Activated CD4-positive, alpha-beta memory T cell treated with anti-CD3 and anti-CD28 coated beads, Interleukin-2, amount 10 ng/mL, durations not matched to agents 7 days and 5 days (primary cell): ENCODE results near the gene SERBP1. TPM values are rescaled to one million over a fixed set of nuclear protein-coding genes. Genes with fewer than 3 reads are reported as not detected.

Experiments
- CTCF ChIA-PET: fragments of 350-600 bp; sonication (Branson Sonifier 250); formaldehyde crosslinking; loops from one replicate; lab custom pipeline; 2021; ENCODE audit warnings: antibody characterized with exemption, inconsistent platforms; lab: Charles Lee
- POLR2A ChIA-PET: fragments of 350-600 bp; sonication (Branson Sonifier 250); formaldehyde crosslinking; loops from one replicate; lab custom pipeline; 2021; ENCODE audit warnings: antibody characterized with exemption; lab: Charles Lee
- DNase-seq: peaks from one replicate; pipeline ENCODE4 v3.0.0-alpha.2; 2020
- H3K27ac Mint-ChIP-seq: one replicate; pipeline ENCODE4 v1.8.0; 2021; ENCODE audit warnings: mild to moderate bottlenecking, mixed read lengths
- H3K27me3 Mint-ChIP-seq: one replicate; pipeline ENCODE4 v1.8.0; 2021; ENCODE audit warnings: mixed read lengths
- H3K36me3 Mint-ChIP-seq: one replicate; pipeline ENCODE4 v1.8.0; 2021; ENCODE audit warnings: low read depth, mixed read lengths
- H3K4me1 Mint-ChIP-seq: one replicate; pipeline ENCODE4 v1.8.0; 2021; ENCODE audit warnings: mixed read lengths
- H3K4me3 Mint-ChIP-seq: one replicate; pipeline ENCODE4 v1.8.0; 2021; ENCODE audit warnings: mild to moderate bottlenecking, mixed read lengths
- H3K9me3 Mint-ChIP-seq: one replicate; pipeline ENCODE4 v1.8.0; 2021; ENCODE audit warnings: mixed read lengths
- total RNA-seq, 2 experiments: library from RNA; stranded (reverse); gene quantifications; one replicate each; pipeline ENCODE4 v1.2.3, GENCODE V29; 2021

SERBP1 gene
- total RNA-seq, 2 experiments from 2014 or later: 213 to 219 TPM

GRCh38 chr1:67371681-67372080 lies 58.5 kb downstream of the SERBP1 start:
- H3K9me3 Mint-ChIP-seq: no peaks in the 10 kb centered on the region
- CTCF ChIA-PET: no interaction called here
- H3K4me3 Mint-ChIP-seq: no peak overlapping the region
- H3K27ac Mint-ChIP-seq: no peak overlapping the region
- no peaks in the 10 kb centered on the region for H3K27me3 Mint-ChIP-seq
- POLR2A ChIA-PET: no interaction called here
- H3K4me1 Mint-ChIP-seq: peaks cover 10% of the 10 kb centered on the region
- no peak for DNase-seq
- peaks cover 83% of the 10 kb centered on the region for H3K36me3 Mint-ChIP-seq

DNA sequence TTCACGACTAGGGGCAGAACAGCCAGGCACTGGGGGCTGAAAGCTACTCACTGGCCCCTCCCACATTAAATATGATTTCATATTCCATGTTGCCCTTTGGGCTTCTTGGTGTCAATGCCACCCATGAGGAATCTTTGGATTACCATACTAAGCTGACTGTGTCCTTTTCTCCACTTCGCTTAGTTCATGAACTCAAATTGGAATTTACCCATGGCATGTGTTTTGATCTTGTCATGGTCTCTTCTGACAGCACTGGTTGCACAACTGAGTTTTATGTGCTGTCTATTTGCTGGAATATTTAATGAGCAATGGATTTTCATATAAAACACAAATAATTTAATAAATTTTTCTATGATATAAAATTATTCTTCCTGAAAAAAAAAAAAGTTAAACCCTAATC lies 59.2 kb downstream of the SERBP1 start:
- Mint-ChIP-seq H3K36me3 (peaks cover 80% of the 10 kb centered on the region), H3K4me3 (no peak overlapping the region), H3K27me3 (no peaks in the 10 kb centered on the region), H3K27ac (no peak overlapping the region), H3K4me1 (peaks cover 3% of the 10 kb centered on the region), H3K9me3 (no peaks in the 10 kb centered on the region)
- POLR2A ChIA-PET: no interaction called here
- no peak for DNase-seq
- CTCF ChIA-PET: interaction anchor here (0.6 kb wide), 1 partner anchor 10 kb away, joined by 3 read pairs; no protein-coding TSS in a partner anchor

DNA sequence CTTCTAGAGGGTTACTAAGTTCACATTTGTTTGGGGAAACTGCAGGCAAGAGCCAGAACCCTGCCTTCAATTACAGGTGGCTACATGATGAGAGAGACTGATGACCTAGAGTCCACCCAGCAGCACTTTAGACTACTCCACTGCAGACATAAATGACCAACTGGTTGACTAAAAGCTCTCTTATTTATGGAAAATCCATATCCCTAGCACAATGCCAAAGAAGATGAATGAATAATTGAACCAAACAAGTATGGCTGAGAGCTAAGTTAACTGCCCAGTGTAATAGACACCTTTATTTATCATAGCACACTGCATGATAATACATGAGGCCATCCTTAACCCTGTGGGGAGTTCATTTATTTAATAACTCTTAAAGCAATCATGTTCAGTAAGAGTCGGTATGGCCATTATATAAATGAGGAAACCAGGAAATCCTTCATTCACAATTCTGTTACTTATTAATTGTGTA lies 62.1 kb downstream of the SERBP1 start:
- Mint-ChIP-seq H3K27me3 (no peaks in the 10 kb centered on the region), H3K27ac (no peak overlapping the region), H3K9me3 (no peaks in the 10 kb centered on the region), H3K36me3 (peaks cover 78% of the 10 kb centered on the region), H3K4me3 (no peak overlapping the region), H3K4me1 (no peaks in the 10 kb centered on the region)
- POLR2A ChIA-PET: no interaction called here
- CTCF ChIA-PET: interaction anchor here (0.8 kb wide), 1 partner anchor 14 kb away, joined by 3 read pairs; no protein-coding TSS in a partner anchor
- no peak for DNase-seq

- no peaks in the 10 kb centered on the region for H3K9me3 Mint-ChIP-seq
- POLR2A ChIA-PET: no interaction called here
- CTCF ChIA-PET: interaction anchor here (0.8 kb wide), 1 partner anchor 14 kb away, joined by 3 read pairs; no protein-coding TSS in a partner anchor
- H3K27ac Mint-ChIP-seq: no peak overlapping the region
- H3K4me1 Mint-ChIP-seq: no peaks in the 10 kb centered on the region
- peaks cover 77% of the 10 kb centered on the region for H3K36me3 Mint-ChIP-seq
- H3K27me3 Mint-ChIP-seq: no peaks in the 10 kb centered on the region
- no peak overlapping the region for H3K4me3 Mint-ChIP-seq
- DNase-seq: no peak
Measured at GRCh38 chr1:67367370-67368045, 62.7 kb downstream of the SERBP1 start.

- Mint-ChIP-seq H3K27me3 (no peaks in the 10 kb centered on the region), H3K36me3 (peaks cover 53% of the 10 kb centered on the region), H3K4me3 (no peak overlapping the region), H3K4me1 (peaks cover 5% of the 10 kb centered on the region), H3K27ac (no peak overlapping the region), H3K9me3 (no peaks in the 10 kb centered on the region)
- POLR2A ChIA-PET: no interaction called here
- DNase-seq: no peak
- CTCF ChIA-PET: no interaction called here
Measured at GRCh38 chr1:67361641-67362040, 68.6 kb downstream of the SERBP1 start.

GRCh38 chr1:67359592-67359991 lies 70.6 kb downstream of the SERBP1 start:
- H3K4me1 Mint-ChIP-seq: peaks cover 17% of the 10 kb centered on the region
- no peak for DNase-seq
- no peaks in the 10 kb centered on the region for H3K27me3 Mint-ChIP-seq
- ChIA-PET POLR2A (no interaction called here), CTCF (no interaction called here)
- H3K27ac Mint-ChIP-seq: no peak overlapping the region
- H3K4me3 Mint-ChIP-seq: no peak overlapping the region
- H3K36me3 Mint-ChIP-seq: peaks cover 55% of the 10 kb centered on the region
- no peaks in the 10 kb centered on the region for H3K9me3 Mint-ChIP-seq

Other genes with a start within 250 kb of the SERBP1 start
- gene IL12RB2, start 122.5 kb downstream of the SERBP1 start, total RNA-seq: 10 to 100 TPM; 75.5 to 76.0 TPM